NOMO-1 (cell line): ENCODE measurements around the gene CLEC18B.
"Not testable (repeated sequence)": the region's sequence is repeated elsewhere in the genome, so short reads cannot be mapped to it uniquely, and the experiment has no call there.

Experiments used
- DNase-seq, 2 experiments: peaks; one replicate each; lab custom pipeline; 2025; ENCODE audit not compliant: unreplicated experiment in 2 of 2; lab: John Stamatoyannopoulos, UW

Gene CLEC18B

DNA sequence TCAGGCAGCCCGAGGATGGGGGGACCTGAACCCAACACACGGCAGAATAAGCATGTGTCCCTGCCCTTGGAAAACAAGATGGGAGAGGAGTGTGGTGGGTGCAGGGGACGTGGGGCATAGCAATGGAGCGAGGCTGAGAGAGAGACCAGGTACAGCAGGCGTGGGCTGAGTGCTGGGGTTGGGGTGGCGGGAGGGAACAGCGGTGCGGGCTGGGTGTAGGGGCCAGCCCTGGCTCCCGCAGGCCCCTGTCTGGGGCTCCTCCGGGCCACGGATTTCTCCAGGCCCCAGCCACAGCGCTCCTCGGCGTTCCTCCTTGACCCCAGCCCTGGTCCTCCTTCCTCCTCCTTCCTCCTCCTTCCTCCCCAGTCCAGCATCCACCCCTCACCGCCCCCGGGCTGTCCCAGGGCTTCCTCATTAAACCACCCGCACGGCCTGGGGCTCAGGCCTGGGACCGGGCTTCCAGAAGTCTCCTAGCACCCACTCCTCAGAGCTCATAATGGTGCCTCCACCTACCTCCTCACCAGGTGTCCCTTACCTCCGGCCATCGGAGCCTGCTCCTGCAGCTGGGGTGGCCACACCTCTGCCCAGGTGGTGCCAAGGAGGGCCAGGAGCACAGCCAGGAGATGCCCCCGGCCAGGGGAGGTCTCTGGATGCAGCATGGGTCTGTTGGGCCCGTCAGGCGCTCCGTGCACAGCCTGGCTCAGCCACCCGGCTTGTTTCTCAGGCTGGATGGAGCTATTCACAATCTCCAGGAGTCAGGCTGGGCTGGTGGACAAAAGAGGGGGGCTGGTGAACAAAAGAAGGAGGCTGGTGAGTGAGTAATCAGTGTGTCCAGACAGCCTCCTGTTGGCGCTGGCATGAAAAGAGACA, at the start of gene CLEC18B:
Gene CLEC18B (minus strand): TSS at position 867 of the 870 bp plus-strand sequence. CDS start 208 bp downstream, at position 659.
- not testable (repeated sequence) for DNase-seq

DNA sequence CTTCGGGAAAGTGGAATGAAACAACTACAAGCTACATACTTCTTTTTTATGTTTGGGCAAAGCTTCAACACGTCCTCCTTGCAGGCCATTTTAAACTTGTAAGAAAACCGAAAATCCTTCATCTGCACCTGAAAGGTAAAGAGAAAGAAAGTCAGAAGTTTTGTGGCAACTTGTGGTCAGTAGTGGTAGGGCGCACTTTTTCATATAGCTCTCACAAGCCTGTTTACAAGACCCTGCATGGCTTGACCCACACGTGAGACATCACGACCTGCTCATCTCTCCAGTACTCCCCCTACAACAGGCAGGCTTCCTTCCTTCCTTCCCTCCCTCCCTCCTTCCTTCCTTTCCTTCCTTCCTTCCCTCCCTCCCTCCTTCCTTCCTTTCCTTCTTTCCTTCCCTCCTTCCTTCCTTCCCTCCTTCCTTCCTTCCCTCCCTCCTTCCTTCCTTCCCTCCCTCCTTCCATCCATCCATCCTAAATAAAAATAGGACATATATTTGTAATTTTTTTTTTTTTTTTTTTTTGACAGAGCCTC, 48.7 kb upstream of the CLEC18B start:
- no peak for DNase-seq

DNA sequence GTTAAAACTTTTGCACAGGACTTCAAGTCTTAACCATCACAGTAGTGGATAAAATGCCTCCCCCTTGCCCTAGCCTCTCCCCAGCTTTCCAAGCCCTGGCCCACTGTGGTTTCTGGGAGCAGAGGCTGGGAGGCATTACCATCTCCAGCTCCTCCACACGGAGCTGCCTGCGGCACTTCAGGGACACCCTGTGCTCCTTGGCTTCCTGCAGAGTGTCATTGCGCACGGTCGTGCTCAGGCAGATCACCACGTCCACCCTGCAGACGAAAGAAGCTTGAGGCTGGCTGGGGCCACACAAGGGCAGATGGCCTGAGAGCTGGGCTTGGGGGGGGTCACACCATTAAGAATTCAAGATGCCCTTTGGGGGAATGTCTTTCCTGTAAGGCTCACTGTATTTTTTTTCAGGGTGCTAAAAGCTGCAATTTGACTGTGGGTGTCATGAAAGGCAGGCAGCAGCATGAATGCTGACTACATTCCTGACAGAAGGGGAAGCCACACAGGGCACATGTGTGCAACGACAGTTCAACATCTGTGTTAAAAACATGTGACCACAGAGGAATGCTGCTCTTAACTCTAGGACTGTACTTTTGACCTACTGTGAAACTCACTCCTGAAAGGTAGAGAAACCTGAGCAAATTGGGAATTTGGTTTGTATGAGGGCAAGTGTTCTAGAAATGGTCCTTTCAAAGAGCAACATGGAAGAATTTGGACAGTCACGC, 47.7 kb upstream of the CLEC18B start:
- no peak for DNase-seq

DNA sequence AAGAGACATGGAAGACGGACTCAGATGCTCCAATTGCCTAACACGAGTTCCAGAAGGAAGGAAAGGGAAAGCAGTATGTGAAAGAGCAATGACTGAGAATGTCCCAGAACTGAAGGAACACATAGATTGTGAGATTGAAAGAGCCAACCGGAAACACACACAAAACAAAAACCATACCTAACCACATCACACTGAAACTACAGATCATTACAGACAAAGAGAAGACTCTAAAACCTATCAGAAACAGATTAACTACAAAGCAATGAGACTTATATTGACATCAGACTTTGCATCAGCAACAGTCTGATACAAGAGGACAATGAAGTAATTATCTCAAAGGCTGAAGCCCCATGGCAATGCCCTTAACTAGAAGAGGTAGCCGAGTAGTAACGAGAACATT, 45.6 kb upstream of the CLEC18B start:
- DNase-seq, result no peak

DNA sequence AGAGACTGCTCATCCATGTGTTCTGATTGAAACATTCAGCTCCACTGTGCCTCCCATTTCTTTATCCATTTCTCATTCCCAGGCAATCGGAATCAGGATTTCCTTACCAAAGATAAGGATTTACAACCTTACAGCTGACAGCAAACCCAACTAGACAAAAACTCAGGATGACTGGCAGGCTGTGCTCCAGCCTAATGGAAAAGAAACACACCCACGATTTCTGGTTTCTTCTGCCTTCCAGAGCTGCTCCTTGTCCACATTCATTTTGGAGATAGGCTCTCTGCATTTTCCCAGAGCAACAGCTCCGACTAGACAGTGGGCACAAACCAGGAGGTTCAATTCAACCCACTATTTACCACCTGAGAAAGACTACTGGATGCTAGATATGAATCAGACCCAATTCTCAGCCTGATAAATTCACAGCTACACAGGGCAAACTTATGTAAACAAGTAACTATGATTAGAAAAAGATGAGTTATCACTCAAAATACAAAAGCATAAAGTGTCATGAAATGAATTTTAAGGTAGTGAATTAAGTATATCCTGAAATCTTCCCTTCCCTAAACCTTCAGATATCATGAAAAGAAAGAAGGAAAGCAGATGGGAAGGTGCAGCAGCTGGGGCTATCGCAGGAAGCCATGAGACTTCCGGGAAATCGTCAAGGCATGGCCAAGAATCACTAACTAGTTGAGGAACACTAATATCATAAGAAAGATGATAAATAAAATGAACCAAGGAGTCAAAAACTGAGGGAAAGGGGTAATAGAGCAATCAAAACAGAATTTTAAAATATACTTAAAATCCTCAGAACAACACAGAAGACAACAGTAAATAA, 44.8 kb upstream of the CLEC18B start:
- DNase-seq, result no peak

DNA sequence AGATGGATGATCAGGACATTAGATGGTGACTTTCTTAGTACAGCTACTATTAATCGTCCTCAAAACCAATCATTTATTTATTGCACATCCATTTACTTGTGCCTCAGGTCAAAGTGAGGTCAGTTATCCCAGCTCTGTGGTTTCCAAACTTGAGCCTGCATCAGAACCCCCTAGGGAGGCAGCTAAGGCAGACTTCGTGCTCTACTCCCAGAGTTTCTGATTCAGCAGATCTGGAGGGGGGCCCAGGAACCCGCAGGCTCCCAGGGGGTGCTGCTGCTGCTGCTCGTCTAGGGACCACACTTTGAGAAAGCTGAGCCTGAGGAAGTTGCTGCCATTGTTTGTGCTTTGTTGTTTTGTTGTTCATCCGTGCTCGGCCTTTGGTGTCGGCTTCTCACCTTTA, 44.0 kb upstream of the CLEC18B start:
- DNase-seq, result no peak

DNA sequence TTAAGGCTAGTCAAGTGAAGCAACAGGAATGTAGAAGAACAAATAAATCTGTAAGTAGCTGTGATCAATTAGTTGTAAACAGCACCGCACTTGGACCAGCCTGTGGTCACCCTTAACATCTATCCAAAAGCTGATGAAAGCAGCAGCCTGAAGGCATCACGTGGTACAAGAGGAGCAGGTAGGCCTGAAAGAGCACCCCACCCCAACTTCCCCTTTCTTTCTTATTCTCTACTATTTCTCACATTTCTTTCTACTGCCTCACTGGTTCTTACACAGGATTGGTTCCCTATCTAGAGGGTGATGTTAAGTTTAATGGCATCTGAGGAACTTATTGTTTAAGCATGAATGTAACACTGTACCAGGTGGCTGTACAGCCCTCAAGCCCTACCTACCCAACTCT, 42.6 kb upstream of the CLEC18B start:
- no peak for DNase-seq

DNA sequence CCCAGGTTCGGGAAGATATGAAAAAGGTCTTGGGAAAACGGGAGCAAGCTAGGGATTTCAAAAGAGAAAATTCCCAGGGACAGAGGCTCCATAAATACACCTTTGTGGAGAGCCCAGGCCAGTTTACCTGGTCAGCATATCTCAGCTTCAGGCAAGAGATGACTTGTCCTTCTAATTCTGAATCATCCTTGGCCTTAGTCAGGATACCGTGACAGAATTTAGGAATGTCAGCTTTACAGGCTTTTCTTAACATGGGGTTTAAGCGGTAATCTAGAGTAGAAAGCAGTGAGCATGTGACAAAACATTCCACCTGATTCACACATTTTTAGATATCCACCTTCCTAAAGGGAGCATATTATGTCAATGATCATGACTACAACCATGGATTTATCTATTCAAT, 41.1 kb upstream of the CLEC18B start:
- no peak for DNase-seq

DNA sequence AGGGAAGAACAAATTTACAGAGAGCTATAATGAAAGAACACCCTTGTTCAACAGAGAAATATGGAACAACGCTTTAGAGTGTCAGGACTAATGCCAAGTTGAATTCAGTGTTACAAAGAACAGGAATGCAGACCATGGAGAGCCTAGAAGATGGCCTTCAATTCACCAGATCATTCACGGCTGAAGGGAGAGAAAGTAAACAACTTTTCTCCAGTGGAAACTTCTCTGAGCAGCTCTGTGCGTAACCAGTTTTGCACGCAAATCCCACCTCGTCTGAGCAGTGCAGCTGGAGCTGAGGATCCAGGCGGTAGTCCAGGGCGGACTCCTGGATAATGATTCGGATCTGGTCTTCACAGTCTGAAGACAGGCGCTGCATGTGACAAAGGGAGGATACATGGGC, 40.5 kb upstream of the CLEC18B start:
- no peak for DNase-seq

DNA sequence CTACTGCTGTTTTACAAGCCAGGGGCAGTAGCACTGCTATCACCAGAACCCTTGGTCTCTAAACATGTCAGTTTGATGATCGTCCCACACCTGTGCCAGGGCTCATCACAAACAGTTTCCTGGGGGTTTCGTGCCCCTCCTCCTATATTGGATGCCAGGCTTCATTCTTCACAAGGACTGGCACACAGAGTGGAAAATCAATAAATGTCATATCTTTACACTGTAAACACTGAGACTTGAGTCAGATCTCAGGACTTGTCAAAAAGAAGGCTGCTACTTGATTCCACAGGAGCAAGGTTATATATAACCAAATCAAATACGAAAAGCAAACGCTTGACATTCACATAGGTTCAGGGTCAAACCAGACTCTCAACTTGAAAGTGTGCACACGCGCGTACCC, 39.3 kb upstream of the CLEC18B start:
- no peak for DNase-seq

DNA sequence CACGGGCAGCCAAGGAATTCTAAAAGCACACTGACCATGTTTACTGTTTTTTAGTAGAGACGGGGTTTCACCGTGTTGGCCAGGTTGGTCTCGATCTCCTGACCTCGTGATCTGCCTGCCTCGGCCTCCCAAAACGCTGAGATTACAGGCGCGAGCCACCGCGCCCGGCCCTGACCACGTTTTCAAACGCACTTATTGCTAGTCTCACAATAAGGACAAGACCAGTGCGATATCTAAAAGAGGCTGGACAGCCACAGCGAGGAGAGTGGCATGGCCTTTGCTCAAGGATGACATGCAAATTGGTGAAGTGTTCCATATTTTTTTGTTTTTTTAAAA, 35.0 kb upstream of the CLEC18B start:
- DNase-seq, result no peak

DNA sequence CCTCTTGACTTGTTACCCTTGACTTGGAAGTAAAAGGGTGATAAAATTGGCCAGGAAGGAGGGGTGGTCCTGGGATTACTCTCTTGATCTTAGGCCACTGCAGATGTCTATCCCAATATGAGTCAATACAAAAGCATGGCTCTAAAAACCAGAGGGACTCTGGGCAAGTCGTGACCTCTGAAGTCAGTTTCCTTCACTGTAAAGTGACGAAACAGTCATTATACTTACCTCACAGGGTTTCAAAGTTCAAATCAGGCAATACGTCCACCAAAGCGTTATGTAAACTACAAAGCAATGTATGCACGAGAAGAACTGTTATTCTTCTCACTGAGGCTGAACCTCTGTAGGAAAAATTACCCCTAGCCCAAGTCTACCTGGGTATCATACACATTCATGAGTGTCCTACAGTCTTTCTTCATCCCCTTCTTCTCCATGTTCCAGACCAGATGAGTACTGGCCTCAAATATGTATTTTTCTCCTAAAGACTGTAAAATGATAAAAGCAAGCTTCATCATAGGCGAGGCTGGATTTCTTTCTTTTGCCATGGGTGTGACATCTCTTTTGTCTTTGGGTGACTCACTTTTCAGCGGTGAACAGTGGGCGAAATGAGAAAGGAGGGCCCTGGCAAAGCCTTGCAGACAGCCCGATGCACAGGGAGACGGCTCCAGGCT, 34.5 kb upstream of the CLEC18B start:
- DNase-seq, result no peak

DNA sequence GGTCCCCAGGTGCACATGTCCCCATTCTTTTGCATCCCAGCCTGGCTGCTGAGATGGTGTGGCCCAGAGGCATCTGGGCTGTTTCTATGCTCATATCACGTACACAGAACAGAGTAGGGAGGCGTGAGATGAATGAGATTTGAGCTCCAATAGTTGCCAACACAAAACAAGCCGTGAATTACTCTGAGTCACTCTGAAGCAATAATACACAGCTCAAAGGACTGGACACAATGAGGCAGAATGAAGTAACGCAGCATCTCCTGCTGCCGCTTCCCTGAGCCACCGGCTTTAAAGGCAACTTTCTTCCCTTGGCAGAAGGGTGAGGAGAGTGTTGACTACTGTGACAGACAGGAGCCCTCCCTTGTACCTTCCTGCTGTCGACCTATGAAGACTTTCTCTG, 33.9 kb upstream of the CLEC18B start:
- DNase-seq, result no peak

DNA sequence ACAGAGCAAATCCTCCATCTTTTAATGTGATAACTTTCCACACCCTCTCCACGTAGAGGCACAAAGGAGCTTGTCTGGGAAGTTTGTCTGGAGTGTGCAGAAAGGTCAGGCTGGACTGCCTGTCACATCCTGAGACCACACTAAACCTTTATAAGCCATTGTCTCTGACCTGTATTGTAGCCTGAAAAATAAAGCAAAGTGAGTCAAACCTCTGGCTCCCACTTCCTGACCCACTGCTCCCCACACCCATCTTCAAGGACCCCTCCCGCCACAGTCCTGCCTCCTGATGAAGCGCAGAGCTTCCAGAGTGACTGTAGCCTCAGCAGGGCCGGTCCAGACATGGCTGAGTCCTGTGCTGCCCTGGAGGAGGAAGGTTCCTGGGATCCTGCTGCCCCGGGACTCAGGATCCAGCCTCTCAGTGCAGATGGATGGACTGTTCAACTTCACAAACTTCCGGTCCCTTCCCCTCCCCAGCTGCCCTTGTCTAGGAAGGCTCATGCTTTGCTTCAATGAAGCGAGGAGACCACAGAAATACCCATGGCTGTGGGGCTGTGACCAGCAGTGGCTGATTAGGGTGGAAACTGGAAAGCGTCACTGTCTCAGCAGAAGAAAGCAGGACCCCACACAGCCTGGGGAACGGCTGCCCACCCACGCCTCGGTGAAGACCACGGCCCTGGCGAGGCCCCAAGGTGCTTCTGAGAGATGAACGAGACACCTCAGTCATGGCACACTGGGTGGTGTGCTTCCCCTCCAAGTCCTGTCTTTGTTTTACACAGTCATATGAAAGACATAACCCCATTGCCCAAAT, 30.9 kb upstream of the CLEC18B start:
- DNase-seq, result no peak

DNA sequence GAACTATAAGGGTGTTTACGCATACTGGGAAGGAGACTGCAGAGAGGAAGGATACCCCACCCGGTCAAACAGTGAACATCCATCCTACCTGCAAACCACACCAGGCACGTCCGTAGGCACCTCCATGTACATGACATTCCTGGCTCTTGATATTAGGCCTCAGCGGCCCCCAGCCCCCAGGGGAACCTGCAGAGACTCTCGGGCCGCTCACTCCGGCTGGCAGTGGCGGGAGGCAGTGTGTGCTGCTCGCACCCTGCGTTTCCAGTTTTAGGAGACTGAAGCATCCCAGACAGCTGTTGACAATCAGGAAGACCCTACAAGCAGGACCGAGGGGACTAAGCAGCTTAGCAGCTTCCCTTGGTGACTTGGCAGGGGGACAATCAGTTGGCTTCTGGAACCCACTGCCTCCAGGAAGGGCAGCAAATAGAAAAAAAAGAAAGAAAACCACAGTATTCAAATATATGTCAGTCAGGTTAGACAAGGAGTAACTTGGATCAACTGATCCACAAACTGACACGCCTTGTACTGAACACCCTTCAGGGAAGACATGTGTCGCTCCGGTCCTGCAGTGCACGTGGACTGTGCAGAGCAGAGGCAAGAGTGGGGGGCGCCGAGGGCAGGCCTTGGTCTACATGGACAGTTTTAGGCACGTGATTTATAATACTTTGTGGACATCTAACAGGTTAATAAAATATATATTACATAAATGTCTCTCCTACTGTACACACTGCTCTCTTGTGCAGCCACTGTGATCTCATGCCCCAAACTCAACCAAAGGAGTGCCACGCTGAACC, 29.9 kb upstream of the CLEC18B start:
- DNase-seq, result no peak

DNA sequence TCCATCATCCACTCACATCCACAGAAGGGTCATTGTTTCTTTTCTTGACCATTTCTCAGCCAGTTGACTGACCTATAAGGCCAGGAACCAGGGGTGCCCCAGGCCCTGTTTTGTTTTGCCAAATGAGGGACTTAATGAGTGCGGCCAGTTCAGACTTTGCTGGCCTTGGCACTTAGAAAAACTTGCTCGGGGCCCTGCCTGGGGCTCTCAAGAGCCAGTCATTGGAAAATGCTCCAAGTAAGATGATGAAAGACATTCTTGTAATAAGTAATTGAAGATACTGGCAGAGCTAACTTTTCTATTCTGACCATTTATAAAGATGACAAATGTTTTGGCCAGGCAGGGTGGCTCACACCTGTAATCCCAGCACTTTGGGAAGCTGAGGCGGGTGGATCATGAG, 29.0 kb upstream of the CLEC18B start:
- no peak for DNase-seq

DNA sequence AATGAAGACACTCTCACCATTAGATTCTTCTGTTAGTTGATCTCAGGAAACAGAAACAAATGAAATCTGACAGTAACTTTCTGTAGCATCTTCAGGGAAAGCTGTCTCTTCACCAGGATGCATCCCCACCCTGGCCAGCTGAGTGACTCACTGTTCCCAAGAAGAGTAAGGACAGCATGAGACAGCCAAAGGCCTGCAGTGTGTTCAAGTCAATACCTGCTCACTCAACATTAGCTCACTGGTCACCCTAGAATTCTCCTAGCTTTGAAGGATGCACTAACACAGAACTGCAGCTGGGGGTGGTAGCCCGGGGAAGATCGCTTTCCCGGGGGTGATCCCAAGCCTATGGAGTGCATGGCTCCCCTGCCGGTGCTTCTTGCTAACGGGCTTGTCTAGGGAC, 28.2 kb upstream of the CLEC18B start:
- DNase-seq, result no peak

DNA sequence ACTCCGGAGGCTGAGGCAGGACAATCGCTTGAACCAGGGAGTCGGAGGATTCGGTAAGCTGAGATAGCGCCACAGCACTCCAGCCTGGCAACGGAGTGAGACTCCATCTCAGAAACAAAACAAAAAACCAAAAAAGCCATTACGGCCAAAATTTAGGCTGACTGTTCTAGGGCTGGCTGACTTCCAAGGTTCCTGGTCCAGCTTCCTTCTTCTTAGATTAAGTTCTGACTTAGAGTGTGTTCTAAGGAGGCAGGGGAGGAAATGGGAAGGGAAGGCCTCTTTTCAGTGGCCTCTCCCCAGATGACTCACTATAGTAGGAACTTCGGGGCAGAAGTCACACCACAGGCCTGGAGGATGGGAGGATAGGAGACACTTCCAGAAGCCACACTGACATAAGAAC, 27.7 kb upstream of the CLEC18B start:
- no peak for DNase-seq

DNA sequence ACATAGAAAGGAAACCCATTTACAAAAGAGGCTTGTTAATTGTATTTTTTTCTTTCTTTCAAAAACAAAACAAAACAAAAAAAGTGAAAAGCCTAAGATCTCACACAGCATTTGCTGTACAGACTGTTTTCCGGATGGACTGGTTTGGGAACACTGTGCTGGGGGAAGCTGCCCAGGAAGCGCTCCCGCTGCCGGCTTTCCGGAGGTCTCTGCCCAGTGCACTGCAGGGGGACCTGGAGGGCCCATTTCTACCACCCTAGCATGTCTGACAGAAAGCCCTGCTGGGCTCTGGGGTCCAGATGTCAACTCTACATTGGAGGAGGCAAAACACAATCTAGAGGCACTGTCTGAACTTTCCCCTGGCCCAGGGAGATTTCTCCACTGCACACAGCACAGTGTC, 26.3 kb upstream of the CLEC18B start:
- DNase-seq, result no peak
